Stomach smooth muscle (tissue), 2 donors: ENCODE measurements around the gene POC1B.

Experiments used
- H3K27ac ChIP-seq: one replicate; pipeline ENCODE4 v1.7.0; 2013; ENCODE audit warnings: mild to moderate bottlenecking, low read length, inconsistent platforms
- H3K27me3 ChIP-seq, 2 donors: one replicate each; pipeline ENCODE4 v1.7.0; 2013; ENCODE audit warnings: low read length in 2 of 2; ENCODE audit not compliant: insufficient read depth in 2 of 2, control insufficient read depth in 1 of 2
- H3K36me3 ChIP-seq, 2 donors: one replicate each; pipeline ENCODE4 v1.7.0; 2013; ENCODE audit warnings: low read length in 2 of 2; ENCODE audit not compliant: control insufficient read depth in 2 of 2, insufficient read depth in 2 of 2
- H3K4me1 ChIP-seq: one replicate; pipeline ENCODE4 v1.7.0; 2013; ENCODE audit warnings: low read length; ENCODE audit not compliant: control insufficient read depth, insufficient read depth
- H3K4me3 ChIP-seq, 2 donors: one replicate each; pipeline ENCODE4 v1.7.0; 2013; ENCODE audit warnings: low read length in 2 of 2
- H3K9ac ChIP-seq, 2 donors: one replicate each; pipeline ENCODE4 v1.7.0; 2013; ENCODE audit warnings: low read length in 2 of 2, mild to moderate bottlenecking in 1 of 2
- H3K9me3 ChIP-seq, 2 donors: one replicate each; pipeline ENCODE4 v1.7.0; 2013; ENCODE audit warnings: low read length in 2 of 2; ENCODE audit not compliant: control insufficient read depth in 2 of 2
- donor health status: healthy.
- donor health status: Pancreatic carcinoma.

Gene POC1B

GRCh38 chr12:89494411-89495231 lies 31.2 kb downstream of the POC1B start:
- Histone ChIP-seq H3K27me3 (no peaks in the 10 kb centered on the region), H3K9ac (no peak overlapping the region), H3K27ac (no peak overlapping the region), H3K36me3 (peaks cover 2 to 4% of the 10 kb centered on the region in 2 donors), H3K4me3 (no peak overlapping the region), H3K4me1 (no peaks in the 10 kb centered on the region), H3K9me3 (no peaks in the 10 kb centered on the region)

- Histone ChIP-seq H3K27me3 (no peaks in the 10 kb centered on the region), H3K9ac (no peak overlapping the region), H3K9me3 (no peaks in the 10 kb centered on the region), H3K27ac (no peak overlapping the region), H3K36me3 (peaks cover 2 to 9% of the 10 kb centered on the region in 2 donors), H3K4me1 (no peaks in the 10 kb centered on the region), H3K4me3 (no peak overlapping the region)
These were observed 32.1 kb downstream of the POC1B start for GRCh38 chr12:89493670-89494302.

- Histone ChIP-seq H3K4me1 (no peaks in the 10 kb centered on the region), H3K36me3 (peaks cover 2 to 9% of the 10 kb centered on the region in 2 donors), H3K27ac (no peak overlapping the region), H3K9me3 (no peaks in the 10 kb centered on the region), H3K4me3 (no peak overlapping the region), H3K9ac (no peak overlapping the region), H3K27me3 (no peaks in the 10 kb centered on the region)
These were observed 33.0 kb downstream of the POC1B start for GRCh38 chr12:89492883-89493282.

- Histone ChIP-seq H3K4me1 (no peaks in the 10 kb centered on the region), H3K27me3 (no peaks in the 10 kb centered on the region), H3K36me3 (peaks cover 2 to 9% of the 10 kb centered on the region in 2 donors), H3K27ac (no peak overlapping the region), H3K9me3 (no peaks in the 10 kb centered on the region), H3K4me3 (no peak overlapping the region), H3K9ac (no peak overlapping the region)
These were observed 34.9 kb downstream of the POC1B start for GRCh38 chr12:89490922-89491321.

GRCh38 chr12:89486264-89486663 lies 39.6 kb downstream of the POC1B start:
- H3K4me3 ChIP-seq, result no peak overlapping the region
- H3K27me3 ChIP-seq, result no peaks in the 10 kb centered on the region
- H3K9me3 ChIP-seq, result no peaks in the 10 kb centered on the region
- H3K4me1 ChIP-seq, result no peaks in the 10 kb centered on the region
- H3K27ac ChIP-seq, result no peak overlapping the region
- no peak overlapping the region for H3K9ac ChIP-seq
- peaks cover 2 to 9% of the 10 kb centered on the region in 2 donors for H3K36me3 ChIP-seq

GRCh38 chr12:89484470-89484869 lies 41.4 kb downstream of the POC1B start:
- no peak overlapping the region for H3K4me3 ChIP-seq
- peaks cover 0 to 5% of the 10 kb centered on the region in 2 donors for H3K36me3 ChIP-seq
- H3K9ac ChIP-seq, result no peak overlapping the region
- no peaks in the 10 kb centered on the region for H3K27me3 ChIP-seq
- H3K4me1 ChIP-seq, result no peaks in the 10 kb centered on the region
- H3K9me3 ChIP-seq, result no peaks in the 10 kb centered on the region
- no peak overlapping the region for H3K27ac ChIP-seq

GRCh38 chr12:89481213-89481914 lies 44.5 kb downstream of the POC1B start:
- no peak overlapping the region for H3K9ac ChIP-seq

GRCh38 chr12:89479982-89480381 lies 45.9 kb downstream of the POC1B start:
- no peak overlapping the region for H3K4me3 ChIP-seq
- H3K27ac ChIP-seq, result no peak overlapping the region
- H3K27me3 ChIP-seq, result no peaks in the 10 kb centered on the region
- no peaks in the 10 kb centered on the region for H3K36me3 ChIP-seq
- no peaks in the 10 kb centered on the region for H3K4me1 ChIP-seq
- H3K9ac ChIP-seq, result no peak overlapping the region
- no peaks in the 10 kb centered on the region for H3K9me3 ChIP-seq

More at GRCh38 chr12:89481213-89481914, 44.5 kb downstream of the POC1B start:
- H3K27me3 ChIP-seq, result no peaks in the 10 kb centered on the region
- H3K4me3 ChIP-seq, result no peak overlapping the region
- no peaks in the 10 kb centered on the region for H3K4me1 ChIP-seq
- no peaks in the 10 kb centered on the region for H3K36me3 ChIP-seq
- H3K27ac ChIP-seq, result no peak overlapping the region
- H3K9me3 ChIP-seq, result no peaks in the 10 kb centered on the region

GRCh38 chr12:89477633-89478279 lies 48.1 kb downstream of the POC1B start:
- H3K4me1 ChIP-seq, result no peaks in the 10 kb centered on the region
- no peaks in the 10 kb centered on the region for H3K27me3 ChIP-seq
- H3K4me3 ChIP-seq, result no peak overlapping the region
- H3K9ac ChIP-seq, result no peak overlapping the region
- no peaks in the 10 kb centered on the region for H3K36me3 ChIP-seq
- H3K27ac ChIP-seq, result no peak overlapping the region
- no peaks in the 10 kb centered on the region for H3K9me3 ChIP-seq

- Histone ChIP-seq H3K4me1 (no peaks in the 10 kb centered on the region), H3K4me3 (no peak overlapping the region), H3K9me3 (no peaks in the 10 kb centered on the region), H3K36me3 (no peaks in the 10 kb centered on the region), H3K9ac (no peak overlapping the region), H3K27ac (no peak overlapping the region), H3K27me3 (no peaks in the 10 kb centered on the region)
These were observed 48.8 kb downstream of the POC1B start for GRCh38 chr12:89476904-89477595.
